A549 treated with ZK216348 at 1 μM for 4 hours (cell line): ENCODE results near the gene OR13H1. TPM values are rescaled to one million over a fixed set of nuclear protein-coding genes. Genes with fewer than 3 reads are reported as not detected.

Experiments
- total RNA-seq: library from RNA; stranded (reverse); fragments of 200-300 nt; extraction: Qiagen RNA extraction; gene quantifications from 5 replicates; pipeline ENCODE4 v1.2.3, GENCODE V29; 2022; ENCODE audit warnings: low read depth

Gene OR13H1
- total RNA-seq = not detected in 5 replicates

DNA sequence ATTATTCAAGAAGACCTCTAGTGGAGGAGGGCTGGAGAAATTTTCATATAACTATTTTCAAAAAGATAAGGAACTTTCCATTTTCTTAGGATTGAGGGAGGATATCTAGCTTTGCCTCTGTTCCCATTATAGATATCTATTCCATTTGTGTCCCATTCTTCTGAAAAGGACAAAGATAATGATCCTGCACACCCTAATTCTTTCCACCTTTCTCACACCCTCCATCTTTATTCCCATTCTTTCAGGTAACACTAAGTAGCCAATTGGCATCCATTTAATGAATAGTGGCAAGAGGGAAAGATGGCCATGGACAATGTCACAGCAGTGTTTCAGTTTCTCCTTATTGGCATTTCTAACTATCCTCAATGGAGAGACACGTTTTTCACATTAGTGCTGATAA, at the start of gene OR13H1:
TSS of gene OR13H1 (plus strand) at position 301 of the 400 bp plus-strand sequence. CDS start at position 301, 0 bp downstream.

